HEK293 (cell line): ENCODE results near the gene TYRO3.

Source experiments
- GFI1B ChIP-seq: fragments of 450-650 bp; formaldehyde crosslinking; IDR thresholded peaks from 2 replicates; pipeline ENCODE4 v1.5.1; 2016; ENCODE audit warnings: missing biosample characterization, missing genetic modification characterization
- INSM2 ChIP-seq: fragments of 450-650 bp; formaldehyde crosslinking; IDR thresholded peaks from 2 replicates; pipeline ENCODE4 v1.5.1; 2016; ENCODE audit warnings: missing biosample characterization, missing genetic modification characterization
- OVOL3 ChIP-seq: fragments of 450-650 bp; formaldehyde crosslinking; IDR thresholded peaks from 2 replicates; pipeline ENCODE4 v1.5.1; 2016; ENCODE audit warnings: missing biosample characterization, missing genetic modification characterization
- PATZ1 ChIP-seq: fragments of 450-650 bp; formaldehyde crosslinking; IDR thresholded peaks from 2 replicates; pipeline ENCODE4 v1.5.1; 2016; ENCODE audit warnings: missing biosample characterization, missing genetic modification characterization
- PRDM2 ChIP-seq: fragments of 450-650 bp; formaldehyde crosslinking; IDR thresholded peaks from 2 replicates; pipeline ENCODE4 v1.5.1; 2016; ENCODE audit warnings: missing biosample characterization, missing genetic modification characterization, borderline replicate concordance
- PRDM6 ChIP-seq: fragments of 450-650 bp; formaldehyde crosslinking; IDR thresholded peaks from 2 replicates; pipeline ENCODE4 v1.5.1; 2017; ENCODE audit warnings: missing biosample characterization, missing genetic modification characterization
- RBAK ChIP-seq: fragments of 450-650 bp; formaldehyde crosslinking; IDR thresholded peaks from 2 replicates; pipeline ENCODE4 v1.5.1; 2016; ENCODE audit warnings: missing biosample characterization, missing genetic modification characterization
- TCF7L2 ChIP-seq: IDR thresholded peaks from 2 replicates; pipeline ENCODE4 v1.6.1; 2011; ENCODE audit warnings: low read depth, mild to moderate bottlenecking, inconsistent platforms, low read length, moderate library complexity, borderline replicate concordance
- ZBTB20 ChIP-seq: fragments of 450-650 bp; formaldehyde crosslinking; IDR thresholded peaks from 2 replicates; pipeline ENCODE4 v1.5.1; 2016; ENCODE audit warnings: missing biosample characterization, missing genetic modification characterization
- ZBTB7A ChIP-seq: fragments of 450-650 bp; formaldehyde crosslinking; IDR thresholded peaks from 2 replicates; pipeline ENCODE4 v1.5.1; 2016; ENCODE audit warnings: low read depth, missing biosample characterization, missing genetic modification characterization
- ZNF10 ChIP-seq: fragments of 450-650 bp; formaldehyde crosslinking; IDR thresholded peaks from 2 replicates; pipeline ENCODE4 v1.5.1; 2017; ENCODE audit warnings: missing biosample characterization, missing genetic modification characterization
- ZNF2 ChIP-seq: fragments of 450-650 bp; formaldehyde crosslinking; IDR thresholded peaks from 2 replicates; pipeline ENCODE4 v1.5.1; 2016; ENCODE audit warnings: missing biosample characterization, missing genetic modification characterization
- ZNF221 ChIP-seq: fragments of 450-650 bp; formaldehyde crosslinking; IDR thresholded peaks from 2 replicates; pipeline ENCODE4 v1.5.1; 2017; ENCODE audit warnings: missing biosample characterization, missing genetic modification characterization, borderline replicate concordance
- ZNF23 ChIP-seq: fragments of 450-650 bp; formaldehyde crosslinking; IDR thresholded peaks from 2 replicates; pipeline ENCODE4 v1.5.1; 2016; ENCODE audit warnings: missing biosample characterization, missing genetic modification characterization, borderline replicate concordance
- ZNF239 ChIP-seq: fragments of 450-650 bp; formaldehyde crosslinking; IDR thresholded peaks from 2 replicates; pipeline ENCODE4 v1.5.1; 2016; ENCODE audit warnings: missing biosample characterization, missing genetic modification characterization
- ZNF302 ChIP-seq: fragments of 450-650 bp; formaldehyde crosslinking; IDR thresholded peaks from 2 replicates; pipeline ENCODE4 v1.5.1; 2016; ENCODE audit warnings: missing biosample characterization, missing genetic modification characterization, low read depth
- ZNF324 ChIP-seq: fragments of 450-650 bp; formaldehyde crosslinking; IDR thresholded peaks from 2 replicates; pipeline ENCODE4 v1.5.1; 2016; ENCODE audit warnings: missing biosample characterization, missing genetic modification characterization
- ZNF366 ChIP-seq: fragments of 450-650 bp; formaldehyde crosslinking; conservative IDR thresholded peaks from 2 replicates; pipeline ENCODE4 v1.5.1; 2016; ENCODE audit warnings: missing biosample characterization, missing genetic modification characterization
- ZNF37A ChIP-seq: fragments of 450-650 bp; IDR thresholded peaks from 2 replicates; pipeline ENCODE4 v1.5.1; 2018; ENCODE audit warnings: missing biosample characterization, missing genetic modification characterization
- ZNF513 ChIP-seq: fragments of 450-650 bp; IDR thresholded peaks from 2 replicates; pipeline ENCODE4 v1.5.1; 2018; ENCODE audit warnings: missing biosample characterization, missing genetic modification characterization
- ZNF514 ChIP-seq: fragments of 450-650 bp; formaldehyde crosslinking; IDR thresholded peaks from 2 replicates; pipeline ENCODE4 v1.5.1; 2016; ENCODE audit warnings: missing biosample characterization, missing genetic modification characterization
- ZNF571 ChIP-seq: fragments of 450-650 bp; formaldehyde crosslinking; IDR thresholded peaks from 2 replicates; pipeline ENCODE4 v1.5.0; 2017; ENCODE audit warnings: missing biosample characterization, missing genetic modification characterization
- ZNF654 ChIP-seq: fragments of 450-650 bp; formaldehyde crosslinking; IDR thresholded peaks from 2 replicates; pipeline ENCODE4 v1.5.1; 2016; ENCODE audit warnings: low read depth, missing biosample characterization, missing genetic modification characterization
- ZNF664 ChIP-seq: fragments of 450-650 bp; formaldehyde crosslinking; IDR thresholded peaks from 2 replicates; pipeline ENCODE4 v1.5.1; 2016; ENCODE audit warnings: missing biosample characterization, missing genetic modification characterization
- ZNF677 ChIP-seq: fragments of 450-650 bp; IDR thresholded peaks from 2 replicates; pipeline ENCODE4 v1.5.0; 2018; ENCODE audit warnings: missing biosample characterization, mild to moderate bottlenecking, missing genetic modification characterization, moderate library complexity
- ZNF768 ChIP-seq: fragments of 450-650 bp; formaldehyde crosslinking; IDR thresholded peaks from 2 replicates; pipeline ENCODE4 v1.5.1; 2018; ENCODE audit warnings: missing biosample characterization, mild to moderate bottlenecking, missing genetic modification characterization
- ZNF837 ChIP-seq: fragments of 450-650 bp; formaldehyde crosslinking; IDR thresholded peaks from 2 replicates; pipeline ENCODE4 v1.5.1; 2016; ENCODE audit warnings: missing biosample characterization, missing genetic modification characterization

The TYRO3 gene

GRCh38 chr15:41513506-41514227 is 45.3 kb upstream of the TYRO3 start, which contains the start of gene LTK (continued):
- TF ChIP-seq PRDM2 (tag by site-specific recombination) = no peak
- no peak for TF ChIP-seq ZBTB20 (tag by site-specific recombination)
- TF ChIP-seq GFI1B (tag by site-specific recombination) = no peak
- no peak for TF ChIP-seq RBAK (tag by site-specific recombination)
- no peak for TF ChIP-seq TCF7L2
- TF ChIP-seq ZNF654 (tag by site-specific recombination) = no peak
- no peak for TF ChIP-seq ZNF513 (tag by site-specific recombination)
- TF ChIP-seq ZNF837 (tag by site-specific recombination) = no peak
- TF ChIP-seq ZNF514 = no peak
- TF ChIP-seq ZNF239 (tag by site-specific recombination) = no peak
- TF ChIP-seq OVOL3 = no peak
- TF ChIP-seq PATZ1 (tag by site-specific recombination) = peak; percentile 72
- TF ChIP-seq INSM2 (tag by site-specific recombination) = no peak
- TF ChIP-seq ZNF324 (tag by site-specific recombination) = no peak
- TF ChIP-seq ZNF2 = no peak
- TF ChIP-seq ZNF10 (tag by site-specific recombination) = no peak
- no peak for TF ChIP-seq ZNF366 (tag by site-specific recombination)
- no peak for TF ChIP-seq ZNF221
- no peak for TF ChIP-seq ZNF664
- no peak for TF ChIP-seq ZNF768
- no peak for TF ChIP-seq ZNF37A (tag by site-specific recombination)
- TF ChIP-seq ZNF302 (tag by site-specific recombination) = no peak
- no peak for TF ChIP-seq ZBTB7A (tag by site-specific recombination)
- no peak for TF ChIP-seq ZNF571 (tag by site-specific recombination)
- no peak for TF ChIP-seq ZNF677 (tag by site-specific recombination)
- no peak for TF ChIP-seq ZNF23 (tag by site-specific recombination)
- TF ChIP-seq PRDM6 (tag by site-specific recombination) = no peak
